GM15510 (cell line): ENCODE measurements around the gene DMPK.

ENCODE experiments used
- POLR2A ChIP-seq: IDR thresholded peaks from 3 replicates; pipeline ENCODE4 v1.6.1; 2011; ENCODE audit warnings: borderline replicate concordance; ENCODE audit not compliant: insufficient read length; ENCODE audit errors: extremely low read depth

The DMPK gene

GRCh38 chr19:45770192-45771101 is 11.8 kb downstream of the DMPK start:
- TF ChIP-seq POLR2A, result peak; percentile 14

- TF ChIP-seq POLR2A, result no peak
Observed at GRCh38 chr19:45769821-45770191, 12.5 kb downstream of the DMPK start.

GRCh38 chr19:45768984-45769782 is 13.1 kb downstream of the DMPK start, which contains the start of gene SIX5:
Gene SIX5, minus strand, starts transcription at chr19:45769252. Its CDS starts 408 bp downstream, at chr19:45768844.
- TF ChIP-seq POLR2A, result no peak

GRCh38 chr19:45768655-45768983 is 13.7 kb downstream of the DMPK start:
- no peak for TF ChIP-seq POLR2A

- peak; percentile 40 for TF ChIP-seq POLR2A
Observed at GRCh38 chr19:45767881-45768654, 14.2 kb downstream of the DMPK start.

- no peak for TF ChIP-seq POLR2A
Observed at GRCh38 chr19:45767410-45767880, 14.8 kb downstream of the DMPK start.

- TF ChIP-seq POLR2A, result no peak
Observed at GRCh38 chr19:45766869-45767346, 15.4 kb downstream of the DMPK start.

- no peak for TF ChIP-seq POLR2A
Observed at GRCh38 chr19:45766296-45766868, 15.9 kb downstream of the DMPK start.

- TF ChIP-seq POLR2A, result no peak
Observed at GRCh38 chr19:45765702-45766295, 16.5 kb downstream of the DMPK start.

GRCh38 chr19:45764945-45765701 is 17.2 kb downstream of the DMPK start:
- no peak for TF ChIP-seq POLR2A

GRCh38 chr19:45764475-45764874 is 17.8 kb downstream of the DMPK start:
- TF ChIP-seq POLR2A, result no peak

- TF ChIP-seq POLR2A, result no peak
Observed at GRCh38 chr19:45763691-45764294, 18.5 kb downstream of the DMPK start.
